ENCODE results near the gene COL18A1.

DNA sequence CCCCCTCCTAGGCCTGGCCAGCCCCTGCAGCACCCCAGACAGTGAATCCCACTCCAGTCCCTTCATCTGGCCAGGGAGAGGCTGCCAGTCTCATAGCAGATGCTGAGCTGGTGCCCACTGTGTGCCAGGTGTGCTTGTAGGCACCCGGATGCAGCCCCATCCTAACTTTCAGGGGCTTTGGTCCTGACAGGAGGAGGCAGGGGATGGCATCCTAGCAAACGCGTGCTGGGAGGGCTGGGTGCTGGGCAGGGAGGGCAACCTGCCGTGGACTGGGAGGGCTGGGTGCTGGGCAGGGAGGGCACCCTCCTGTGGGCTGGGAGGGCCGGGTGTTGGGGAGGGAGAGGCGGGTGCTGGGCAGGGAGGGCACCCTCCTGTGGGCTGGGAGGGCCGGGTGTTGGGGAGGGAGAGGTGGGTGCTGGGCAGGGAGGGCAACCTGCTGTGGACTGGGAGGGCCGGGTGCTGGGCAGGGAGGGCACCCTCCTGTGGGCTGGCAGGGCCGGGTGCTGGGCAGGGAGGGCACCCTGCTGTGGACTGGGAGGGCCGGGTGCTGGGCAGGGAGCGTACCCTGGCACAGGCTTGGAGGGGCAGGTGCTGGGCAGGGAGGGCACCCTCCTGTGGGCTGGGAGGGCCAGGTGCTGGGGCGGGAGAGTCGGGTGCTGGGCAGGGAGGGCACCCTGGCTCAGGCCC is 102.0 kb downstream of the COL18A1 start:
- TF ChIP-seq, protein P1, sequence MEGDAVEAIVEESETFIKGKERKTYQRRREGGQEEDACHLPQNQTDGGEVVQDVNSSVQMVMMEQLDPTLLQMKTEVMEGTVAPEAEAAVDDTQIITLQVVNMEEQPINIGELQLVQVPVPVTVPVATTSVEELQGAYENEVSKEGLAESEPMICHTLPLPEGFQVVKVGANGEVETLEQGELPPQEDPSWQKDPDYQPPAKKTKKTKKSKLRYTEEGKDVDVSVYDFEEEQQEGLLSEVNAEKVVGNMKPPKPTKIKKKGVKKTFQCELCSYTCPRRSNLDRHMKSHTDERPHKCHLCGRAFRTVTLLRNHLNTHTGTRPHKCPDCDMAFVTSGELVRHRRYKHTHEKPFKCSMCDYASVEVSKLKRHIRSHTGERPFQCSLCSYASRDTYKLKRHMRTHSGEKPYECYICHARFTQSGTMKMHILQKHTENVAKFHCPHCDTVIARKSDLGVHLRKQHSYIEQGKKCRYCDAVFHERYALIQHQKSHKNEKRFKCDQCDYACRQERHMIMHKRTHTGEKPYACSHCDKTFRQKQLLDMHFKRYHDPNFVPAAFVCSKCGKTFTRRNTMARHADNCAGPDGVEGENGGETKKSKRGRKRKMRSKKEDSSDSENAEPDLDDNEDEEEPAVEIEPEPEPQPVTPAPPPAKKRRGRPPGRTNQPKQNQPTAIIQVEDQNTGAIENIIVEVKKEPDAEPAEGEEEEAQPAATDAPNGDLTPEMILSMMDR (IDR thresholded peaks at IDR 0.05; ENCODE audit: low read depth, low read length): no peak
- TF ChIP-seq POLR2A (IDR thresholded peaks at IDR 0.05; ENCODE audit: extremely low read depth, insufficient read length): no peak
- TF ChIP-seq, protein P2, sequence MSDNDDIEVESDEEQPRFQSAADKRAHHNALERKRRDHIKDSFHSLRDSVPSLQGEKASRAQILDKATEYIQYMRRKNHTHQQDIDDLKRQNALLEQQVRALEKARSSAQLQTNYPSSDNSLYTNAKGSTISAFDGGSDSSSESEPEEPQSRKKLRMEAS (IDR thresholded peaks at IDR 0.05; ENCODE audit: low read depth, low read length): no peak
- no peak for TF ChIP-seq MYC (IDR thresholded peaks at IDR 0.05; ENCODE audit: low read depth, low read length)

Measured in NB4 (cell line).